ENCODE data around the gene ZNF830.
A peak's percentile ranks its signal among the peaks of the same experiment; 100 is the strongest.
"Not testable (repeated sequence)": the region's sequence is repeated elsewhere in the genome, so short reads cannot be mapped to it uniquely, and the experiment has no call there.

ZNF830 gene

DNA sequence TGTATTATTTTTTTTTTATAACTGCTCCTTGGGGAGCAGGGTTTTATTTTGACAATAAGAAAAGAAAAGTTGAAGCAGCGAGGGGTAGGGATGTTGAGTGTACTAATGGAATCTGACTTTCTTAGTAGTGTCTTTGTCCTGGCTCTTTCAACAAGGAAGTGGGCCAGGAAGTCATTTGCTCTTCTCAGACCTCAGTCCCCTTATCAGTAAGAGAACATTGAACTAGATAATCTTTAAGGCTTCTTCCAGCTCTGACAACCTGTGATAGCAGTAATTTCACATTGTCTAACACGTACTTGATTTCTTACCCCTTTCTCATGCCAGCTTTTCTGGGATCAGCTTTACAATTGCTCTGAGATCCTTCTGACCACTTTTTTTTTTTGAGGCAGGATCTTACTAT lies 27.3 kb downstream of the ZNF830 start:
- no peak for DNase-seq

DNA sequence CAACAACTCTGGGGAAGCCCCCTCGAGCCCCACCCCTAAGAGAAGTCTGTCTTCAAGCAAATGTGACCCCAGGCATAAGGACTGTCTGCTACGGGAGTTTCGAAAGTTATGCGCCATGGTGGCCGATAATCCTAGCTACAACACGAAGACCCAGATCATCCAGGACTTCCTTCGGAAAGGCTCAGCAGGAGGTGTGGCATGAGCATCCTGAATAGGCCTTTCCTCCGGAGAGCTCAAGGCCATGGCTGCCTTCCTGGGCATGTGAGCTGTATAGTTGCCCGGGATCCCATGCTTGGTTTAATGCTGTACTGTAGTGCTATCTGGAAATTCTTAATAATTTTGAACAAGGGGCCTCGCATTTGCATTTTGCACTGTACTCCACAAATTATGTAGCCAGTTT lies 28.1 kb downstream of the ZNF830 start:
- no peak for DNase-seq
- in situ Hi-C loops (cut with HindIII; ENCODE audit: low pct_ligation_motif_present, low pct_unique_long_range_greater_than_20kb, low sequenced_read_pairs) = no loop called here

More for the DNA sequence above, 27.3 kb downstream of the ZNF830 start:
- in situ Hi-C loops (cut with HindIII; ENCODE audit: low pct_ligation_motif_present, low pct_unique_long_range_greater_than_20kb, low sequenced_read_pairs) = no loop called here

- in situ Hi-C loops (cut with HindIII; ENCODE audit: low pct_ligation_motif_present, low pct_unique_long_range_greater_than_20kb, low sequenced_read_pairs) = no loop called here
- DNase-seq = no peak
Observed at GRCh38 chr17:34990921-34991365, 29.6 kb downstream of the ZNF830 start.

DNA sequence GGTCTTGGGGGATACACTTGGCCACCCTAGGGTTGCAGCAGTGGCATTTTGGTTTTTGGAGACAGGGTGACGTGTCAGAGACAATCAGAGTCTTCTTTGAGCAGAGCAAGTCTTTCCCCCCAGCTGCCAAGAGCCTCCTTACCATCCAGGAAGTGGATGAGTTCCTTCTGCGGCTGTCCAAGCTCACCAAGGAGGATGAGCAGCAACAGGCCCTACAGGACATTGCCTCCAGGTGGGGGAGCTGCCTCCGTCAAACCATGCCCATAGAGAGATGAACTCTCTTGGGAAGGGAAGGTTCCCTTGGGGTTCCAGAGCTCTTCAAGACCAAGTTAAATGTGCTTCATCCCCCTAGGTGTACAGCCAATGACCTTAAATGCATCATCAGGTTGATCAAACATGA lies 30.3 kb downstream of the ZNF830 start:
- in situ Hi-C loops (cut with HindIII; ENCODE audit: low pct_ligation_motif_present, low pct_unique_long_range_greater_than_20kb, low sequenced_read_pairs) = no loop called here
- no peak for DNase-seq

- no peak for DNase-seq
- in situ Hi-C loops (cut with HindIII; ENCODE audit: low pct_ligation_motif_present, low pct_unique_long_range_greater_than_20kb, low sequenced_read_pairs) = no loop called here
Observed at GRCh38 chr17:34993031-34993430, 31.7 kb downstream of the ZNF830 start.

- no peak for DNase-seq
- in situ Hi-C loops (cut with HindIII; ENCODE audit: low pct_ligation_motif_present, low pct_unique_long_range_greater_than_20kb, low sequenced_read_pairs) = no loop called here
Observed at GRCh38 chr17:34996422-34997285, 35.3 kb downstream of the ZNF830 start.

DNA sequence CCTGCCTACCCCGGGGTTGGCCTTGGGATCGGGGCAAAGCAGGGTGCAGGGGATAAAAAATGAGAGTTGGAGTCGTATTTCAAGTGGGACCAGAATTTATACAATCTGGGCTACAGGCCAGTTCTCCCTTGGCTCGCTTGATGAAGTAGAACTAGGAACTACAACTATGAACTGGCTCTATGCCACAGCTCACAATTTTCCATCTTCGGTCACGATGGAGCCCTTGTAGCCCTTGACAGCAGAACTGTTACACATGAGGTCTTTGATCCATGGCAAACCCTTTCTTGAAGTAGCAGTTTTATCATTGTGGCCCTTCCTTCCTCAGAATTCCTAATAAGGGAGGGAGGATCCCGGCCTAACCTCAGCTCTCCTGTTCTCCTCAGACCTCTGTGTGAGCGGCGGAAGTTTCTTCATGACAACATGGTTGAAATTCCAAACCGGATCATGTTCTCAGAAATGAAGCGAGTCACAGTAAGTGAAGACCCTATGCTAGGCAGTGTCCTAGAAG lies 36.1 kb downstream of the ZNF830 start:
- peak; percentile 44 for DNase-seq
- in situ Hi-C loops (cut with HindIII; ENCODE audit: low pct_ligation_motif_present, low pct_unique_long_range_greater_than_20kb, low sequenced_read_pairs) = no loop called here

DNA sequence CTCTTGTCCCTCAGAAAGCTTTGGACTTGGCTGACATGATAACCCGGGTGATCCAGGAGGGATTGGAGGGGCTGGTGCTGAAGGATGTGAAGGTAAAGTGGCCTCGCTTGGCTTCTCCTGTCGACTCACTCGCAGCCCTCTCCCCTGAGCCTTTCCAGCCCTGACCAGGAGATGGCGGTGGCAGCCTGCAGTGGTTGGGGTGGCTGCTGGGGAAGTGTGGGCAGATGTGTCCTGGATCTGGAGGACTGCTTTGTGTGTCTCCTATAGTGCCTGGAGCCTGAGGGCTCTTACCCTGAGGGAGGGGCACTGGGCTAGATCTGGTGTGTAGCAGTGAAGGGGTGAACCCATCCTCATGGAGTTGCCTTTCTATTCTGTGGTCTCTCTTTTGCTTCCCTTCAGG lies 36.9 kb downstream of the ZNF830 start:
- peak; percentile 81 for DNase-seq
- in situ Hi-C loops (cut with HindIII; ENCODE audit: low pct_ligation_motif_present, low pct_unique_long_range_greater_than_20kb, low sequenced_read_pairs) = no loop called here

DNA sequence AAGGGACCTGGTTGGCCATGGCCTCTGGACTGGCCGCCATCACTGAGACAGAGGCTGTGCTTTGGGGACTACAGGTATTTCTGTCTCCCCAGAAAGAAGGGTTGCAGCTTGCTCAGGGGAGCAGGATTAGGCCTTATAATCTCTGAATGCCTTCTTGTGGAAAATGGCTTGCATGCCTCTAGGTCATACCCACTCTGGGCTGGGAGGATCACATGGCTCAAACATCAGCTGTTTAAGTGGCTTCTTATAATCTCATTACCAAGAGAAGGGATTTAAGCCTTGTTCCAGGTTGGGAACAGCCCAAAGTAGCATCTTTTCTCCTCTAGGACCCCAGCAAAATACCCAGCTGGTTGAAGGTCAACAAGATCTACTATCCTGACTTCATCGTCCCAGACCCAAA lies 38.1 kb downstream of the ZNF830 start:
- in situ Hi-C loops (cut with HindIII; ENCODE audit: low pct_ligation_motif_present, low pct_unique_long_range_greater_than_20kb, low sequenced_read_pairs) = no loop called here
- no peak for DNase-seq

- DNase-seq; in situ Hi-C loops (cut with HindIII; ENCODE audit: low pct_ligation_motif_present, low pct_unique_long_range_greater_than_20kb, low sequenced_read_pairs): not testable (repeated sequence)
Observed at GRCh38 chr17:35000965-35001364, 39.6 kb downstream of the ZNF830 start.

DNA sequence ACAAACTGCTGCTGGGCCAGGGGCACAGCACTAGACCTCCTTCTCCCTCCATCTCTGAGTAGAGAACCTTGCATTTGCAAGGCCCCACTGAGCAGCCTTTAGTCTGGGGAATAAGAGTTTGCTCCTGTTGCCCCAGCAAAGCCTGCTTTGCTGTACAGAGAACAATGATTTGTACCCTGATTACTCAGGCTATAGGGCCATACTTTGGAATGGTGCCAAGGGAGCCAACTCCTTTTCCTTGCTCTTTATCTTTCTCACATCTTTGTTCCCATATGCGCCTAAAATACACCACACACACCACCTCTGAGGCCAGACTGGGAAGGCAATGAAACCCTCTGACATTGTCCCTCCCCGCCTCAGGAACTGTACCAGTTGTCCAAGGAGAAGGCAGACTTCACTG lies 40.2 kb downstream of the ZNF830 start:
- in situ Hi-C loops (cut with HindIII; ENCODE audit: low pct_ligation_motif_present, low pct_unique_long_range_greater_than_20kb, low sequenced_read_pairs) = no loop called here

DNA sequence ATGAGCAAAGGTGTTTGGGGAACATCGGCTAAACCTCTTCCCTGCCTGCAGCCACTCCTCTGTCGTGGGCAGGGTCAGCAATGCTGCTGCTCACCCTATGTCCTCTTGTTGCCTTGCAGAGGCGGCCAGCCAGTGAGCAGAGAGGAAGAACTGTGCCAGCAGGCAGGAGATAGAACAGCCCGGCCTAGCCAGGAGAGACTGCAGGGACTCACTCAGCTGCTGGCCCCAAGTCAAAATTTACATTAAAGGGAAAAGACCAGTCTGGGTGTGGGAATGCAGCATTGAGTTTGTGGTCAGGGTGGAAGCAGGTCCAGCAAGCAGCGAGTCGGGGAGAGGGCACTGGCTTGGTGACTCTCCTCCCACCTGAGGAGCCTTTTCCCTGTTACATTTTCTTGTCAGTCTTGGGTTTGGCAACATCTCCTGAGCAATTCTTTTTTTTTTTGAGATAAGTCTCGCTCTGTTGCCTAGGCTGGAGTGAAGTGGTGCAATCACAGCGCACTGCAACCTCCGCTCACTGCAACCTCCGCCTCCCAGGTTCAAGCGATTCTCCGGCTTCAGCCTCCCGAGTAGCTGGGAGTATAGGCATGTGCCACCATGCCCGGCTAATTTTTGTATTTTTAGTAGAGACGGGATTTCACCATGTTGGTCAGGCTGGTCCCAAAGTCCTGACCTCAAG lies 41.7 kb downstream of the ZNF830 start:
- no peak for DNase-seq
- in situ Hi-C loops (cut with HindIII; ENCODE audit: low pct_ligation_motif_present, low pct_unique_long_range_greater_than_20kb, low sequenced_read_pairs) = no loop called here

More for the DNA sequence above, 40.2 kb downstream of the ZNF830 start:
- DNase-seq = no peak

DNA sequence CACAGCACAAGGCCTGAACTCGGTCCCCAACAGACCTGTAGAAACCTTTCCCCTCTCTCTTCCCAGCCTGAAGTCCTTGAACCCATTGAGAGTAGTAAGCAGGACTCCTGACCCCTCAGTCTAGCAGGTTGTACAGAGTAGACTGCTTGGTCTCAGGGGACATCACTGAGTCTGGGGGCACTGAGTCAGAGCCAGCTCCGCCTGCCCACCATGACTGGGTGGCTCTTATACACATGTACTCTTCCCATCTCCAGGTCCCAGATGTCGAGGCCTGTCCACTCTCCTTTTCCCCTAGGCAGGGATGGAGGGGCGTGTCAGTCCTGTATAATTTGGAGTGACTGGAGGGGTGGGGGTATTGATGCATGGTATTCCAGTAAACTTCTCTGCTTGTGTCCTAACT lies 42.4 kb downstream of the ZNF830 start:
- DNase-seq = no peak
- in situ Hi-C loops (cut with HindIII; ENCODE audit: low pct_ligation_motif_present, low pct_unique_long_range_greater_than_20kb, low sequenced_read_pairs) = no loop called here

DNA sequence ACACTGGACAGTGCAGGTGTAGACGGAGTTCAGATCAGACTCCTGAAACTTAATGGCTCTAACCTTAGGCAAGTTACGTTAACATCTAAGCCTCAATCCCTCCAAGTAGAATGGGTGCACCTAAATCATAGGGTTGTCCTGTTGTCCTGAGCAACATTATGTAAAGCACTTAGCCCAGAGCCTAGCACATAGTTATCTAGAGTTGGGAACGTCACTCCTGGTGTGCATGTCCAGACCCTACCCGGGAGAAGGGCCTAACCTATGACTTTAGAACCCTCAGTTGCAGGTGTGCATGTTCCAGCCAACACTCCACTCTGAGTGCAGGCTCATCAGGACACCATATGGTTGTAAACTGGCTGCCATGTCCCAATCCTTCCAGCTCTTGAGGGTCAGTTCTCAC lies 45.0 kb downstream of the ZNF830 start:
- in situ Hi-C loops (cut with HindIII; ENCODE audit: low pct_ligation_motif_present, low pct_unique_long_range_greater_than_20kb, low sequenced_read_pairs) = no loop called here
- DNase-seq = no peak

DNA sequence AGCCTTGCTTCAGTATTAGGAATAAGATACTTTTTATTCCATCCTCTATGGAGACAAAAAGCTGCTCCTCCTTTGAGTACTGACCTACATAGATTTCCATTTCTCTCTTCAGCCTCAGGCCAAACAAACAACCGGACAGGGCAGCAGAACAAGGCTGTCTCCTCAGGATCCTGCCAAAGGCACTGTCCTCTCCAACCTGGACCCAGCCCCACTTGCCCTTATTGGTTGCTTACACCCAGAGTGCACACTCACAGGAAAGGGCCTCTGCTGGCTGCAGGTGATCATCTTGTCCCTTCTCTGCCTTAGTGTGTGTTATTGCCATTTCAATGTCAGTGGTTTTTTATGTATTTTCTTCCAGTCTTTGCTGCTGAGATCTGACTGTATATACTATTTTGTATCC lies 45.6 kb downstream of the ZNF830 start:
- in situ Hi-C loops (cut with HindIII; ENCODE audit: low pct_ligation_motif_present, low pct_unique_long_range_greater_than_20kb, low sequenced_read_pairs) = no loop called here
- no peak for DNase-seq

GRCh38 chr17:35010093-35010492 lies 48.8 kb downstream of the ZNF830 start:
- no peak for DNase-seq
- in situ Hi-C loops (cut with HindIII; ENCODE audit: low pct_ligation_motif_present, low pct_unique_long_range_greater_than_20kb, low sequenced_read_pairs) = no loop called here

GRCh38 chr17:35011671-35012216 lies 50.4 kb downstream of the ZNF830 start:
- no peak for DNase-seq
- in situ Hi-C loops (cut with HindIII; ENCODE audit: low pct_ligation_motif_present, low pct_unique_long_range_greater_than_20kb, low sequenced_read_pairs) = no loop called here
